Fibroblast of the aortic adventitia (primary cell): ENCODE measurements around the gene CFP. TPM values are rescaled to one million over a fixed set of nuclear protein-coding genes. Genes with fewer than 3 reads are reported as not detected.
"Not testable (repeated sequence)": the region's sequence is repeated elsewhere in the genome, so short reads cannot be mapped to it uniquely, and the experiment has no call there.

Experiments
- DNase-seq: peaks from one replicate; pipeline ENCODE4 v3.0.0-alpha.2; 2010; ENCODE audit warnings: low read depth
- H3K4me3 ChIP-seq: 2 replicates; pipeline ENCODE4 v1.5.1; 2011; ENCODE audit warnings: low read depth, mild to moderate bottlenecking, control low read depth, low read length, moderate library complexity
- total RNA-seq: library from RNA; depleted of rRNA; stranded (reverse); fragments of >200 nt; gene quantifications from 2 replicates; pipeline ENCODE4 v1.2.3, GENCODE V29; 2012; ENCODE audit warnings: low replicate concordance
- TF ChIP-seq, protein P1 (sequence below): IDR thresholded peaks from 2 replicates; pipeline ENCODE4 v1.5.1; 2011; ENCODE audit warnings: mild to moderate bottlenecking, low read length, control low read depth, inconsistent platforms; ENCODE audit not compliant: insufficient read depth

Gene CFP
- total RNA-seq = 0.18 TPM in 1 of 2 replicates, not detected in the other

DNA sequence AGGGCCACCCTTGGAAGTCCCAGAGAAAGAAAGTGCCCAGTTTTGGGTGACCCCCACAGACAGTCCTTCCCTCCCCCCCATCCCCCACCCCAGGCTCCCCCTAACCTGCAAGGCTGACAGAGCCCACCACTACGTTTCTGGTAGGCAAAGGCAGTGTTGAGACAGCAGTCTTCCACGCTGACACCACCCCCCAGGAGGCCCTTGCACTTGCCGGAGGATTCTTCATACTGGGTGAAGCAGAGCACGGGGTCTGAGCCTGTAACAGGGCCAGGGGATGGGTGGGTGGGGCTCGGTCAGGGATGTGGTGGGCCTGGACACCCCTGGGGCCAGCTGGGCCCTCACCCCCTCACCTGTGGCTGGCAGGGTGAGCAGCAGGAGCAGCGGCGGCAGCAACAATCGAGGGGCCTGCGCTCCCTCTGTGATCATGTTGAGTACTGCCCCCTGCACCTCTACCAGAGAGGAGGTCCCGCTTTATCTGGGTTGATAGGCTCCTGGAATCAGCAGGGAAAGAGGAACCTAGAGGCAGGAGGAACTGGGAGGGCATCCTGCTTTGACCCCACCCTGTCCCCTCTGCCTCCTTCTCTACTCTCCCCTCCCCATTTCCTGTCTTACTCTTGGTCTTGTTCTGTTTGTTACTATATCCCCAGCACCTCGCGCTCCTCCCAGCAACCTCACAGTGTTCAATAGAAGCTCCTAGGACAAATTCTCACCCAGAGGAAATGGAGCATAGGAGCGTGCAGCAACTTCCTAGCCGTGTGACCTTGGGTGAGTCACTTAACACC is at the start of gene CFP:
Gene CFP (minus strand): TSS at position 512 of the 782 bp plus-strand sequence. CDS start 86 bp downstream, at position 426.
- H3K4me3 ChIP-seq = no peak within 1 kb of the TSS
- DNase-seq = no peak
- TF ChIP-seq, protein P1, sequence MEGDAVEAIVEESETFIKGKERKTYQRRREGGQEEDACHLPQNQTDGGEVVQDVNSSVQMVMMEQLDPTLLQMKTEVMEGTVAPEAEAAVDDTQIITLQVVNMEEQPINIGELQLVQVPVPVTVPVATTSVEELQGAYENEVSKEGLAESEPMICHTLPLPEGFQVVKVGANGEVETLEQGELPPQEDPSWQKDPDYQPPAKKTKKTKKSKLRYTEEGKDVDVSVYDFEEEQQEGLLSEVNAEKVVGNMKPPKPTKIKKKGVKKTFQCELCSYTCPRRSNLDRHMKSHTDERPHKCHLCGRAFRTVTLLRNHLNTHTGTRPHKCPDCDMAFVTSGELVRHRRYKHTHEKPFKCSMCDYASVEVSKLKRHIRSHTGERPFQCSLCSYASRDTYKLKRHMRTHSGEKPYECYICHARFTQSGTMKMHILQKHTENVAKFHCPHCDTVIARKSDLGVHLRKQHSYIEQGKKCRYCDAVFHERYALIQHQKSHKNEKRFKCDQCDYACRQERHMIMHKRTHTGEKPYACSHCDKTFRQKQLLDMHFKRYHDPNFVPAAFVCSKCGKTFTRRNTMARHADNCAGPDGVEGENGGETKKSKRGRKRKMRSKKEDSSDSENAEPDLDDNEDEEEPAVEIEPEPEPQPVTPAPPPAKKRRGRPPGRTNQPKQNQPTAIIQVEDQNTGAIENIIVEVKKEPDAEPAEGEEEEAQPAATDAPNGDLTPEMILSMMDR = no peak

DNA sequence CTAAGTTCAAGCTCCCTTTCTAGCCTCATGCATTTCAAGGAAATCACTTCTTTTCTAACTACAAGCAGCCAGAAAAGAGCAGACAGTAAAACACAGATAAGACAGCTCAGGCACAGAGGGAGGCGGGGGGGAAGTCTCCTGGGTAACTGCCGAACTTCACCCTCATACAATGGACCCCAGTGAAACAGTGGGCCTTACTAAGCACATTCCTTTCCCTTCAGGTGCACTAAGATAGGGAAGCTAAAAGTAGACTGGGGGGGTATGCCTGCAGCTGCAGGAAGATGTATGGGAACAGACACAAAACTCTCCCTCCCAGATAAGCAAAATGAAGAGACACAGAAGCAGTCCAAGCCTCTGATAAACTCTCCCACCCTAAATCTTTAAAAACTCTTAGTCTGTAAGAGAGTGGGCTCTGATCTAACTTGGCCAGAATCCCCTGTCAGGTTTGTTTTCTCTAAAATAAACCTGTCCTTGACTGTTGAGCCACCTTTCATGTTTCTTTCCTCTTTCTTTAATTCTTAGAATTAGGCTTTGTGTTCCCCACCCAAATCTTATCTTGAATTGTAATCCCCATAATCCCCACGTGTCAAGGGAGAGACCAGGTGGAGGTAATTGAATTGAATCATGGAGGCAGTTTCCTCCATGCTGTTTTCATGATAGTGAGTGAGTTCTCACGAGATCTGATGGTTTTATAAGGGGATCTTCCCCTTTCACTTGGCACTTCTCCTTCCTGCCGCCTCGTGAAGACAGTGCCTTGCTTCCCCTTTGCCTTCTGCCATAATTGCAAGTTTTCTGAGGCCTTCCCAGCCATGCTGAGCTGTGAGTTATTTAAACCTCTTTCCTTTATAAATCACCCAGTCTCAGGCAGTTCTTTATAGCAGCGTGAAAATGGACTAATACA is 46.5 kb upstream of the CFP start:
- not testable (repeated sequence) for H3K4me3 ChIP-seq, DNase-seq

DNA sequence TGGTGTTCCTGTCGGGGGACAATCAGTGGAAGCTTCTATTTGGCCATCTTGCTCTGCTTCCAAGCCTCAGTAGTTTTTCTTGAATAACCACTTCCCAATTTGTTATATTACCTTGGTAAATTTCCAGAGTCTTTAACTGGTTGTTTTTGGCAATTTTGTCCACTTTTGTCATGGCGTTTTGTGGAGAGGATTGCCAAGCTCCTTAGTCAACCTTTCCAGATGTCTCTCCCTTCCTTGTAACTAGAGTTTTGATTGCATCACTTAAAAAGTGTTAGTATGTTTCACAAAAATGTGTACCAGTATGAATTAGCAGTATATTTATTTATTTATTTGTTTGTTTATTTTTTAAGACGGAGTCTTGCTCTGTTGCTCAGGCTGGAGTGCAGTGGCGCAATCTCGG is 45.0 kb upstream of the CFP start:
- TF ChIP-seq, protein P1 = no peak
- DNase-seq = peak; percentile 31
- no peak overlapping the region for H3K4me3 ChIP-seq

DNA sequence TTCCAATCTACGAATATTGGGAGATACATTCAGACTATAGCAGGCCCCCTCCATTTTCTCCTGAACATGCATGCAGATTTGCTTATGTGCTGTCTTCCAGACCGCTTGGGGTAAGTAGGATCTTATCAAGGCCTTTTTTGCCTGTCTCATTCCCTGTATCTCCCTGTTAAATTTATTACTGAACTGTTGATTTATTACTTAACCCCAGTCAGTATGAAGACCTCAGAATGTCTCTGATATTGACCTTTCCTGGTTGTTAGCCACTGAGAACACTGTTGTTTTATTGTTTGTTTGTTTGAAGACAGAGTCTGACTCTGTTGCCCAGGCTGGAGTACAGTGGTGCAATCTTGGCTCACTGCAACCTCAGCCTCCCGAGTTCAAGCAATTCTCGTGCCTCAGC is 36.1 kb upstream of the CFP start:
- H3K4me3 ChIP-seq, DNase-seq: not testable (repeated sequence)

DNA sequence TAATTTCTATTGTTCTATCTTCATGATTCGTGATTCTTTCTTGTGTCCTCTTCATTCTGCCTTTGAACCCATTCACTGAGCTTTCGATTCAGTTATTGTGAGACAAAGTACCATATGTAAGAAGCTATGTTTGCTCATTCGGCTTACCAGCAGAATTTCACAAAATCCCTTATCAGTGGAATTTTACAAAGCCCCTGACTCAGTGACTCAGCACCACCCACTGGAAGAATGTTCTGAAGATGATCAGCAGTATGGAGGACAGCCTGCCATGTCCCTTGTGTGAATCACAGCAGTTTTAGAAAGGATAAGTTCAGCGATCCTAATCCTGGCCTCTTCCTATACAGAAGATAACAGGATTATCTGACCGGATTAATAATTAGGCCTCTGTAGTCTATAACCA is 35.0 kb upstream of the CFP start:
- DNase-seq = peak; percentile 30
- no peak overlapping the region for H3K4me3 ChIP-seq
- TF ChIP-seq, protein P1 = no peak

DNA sequence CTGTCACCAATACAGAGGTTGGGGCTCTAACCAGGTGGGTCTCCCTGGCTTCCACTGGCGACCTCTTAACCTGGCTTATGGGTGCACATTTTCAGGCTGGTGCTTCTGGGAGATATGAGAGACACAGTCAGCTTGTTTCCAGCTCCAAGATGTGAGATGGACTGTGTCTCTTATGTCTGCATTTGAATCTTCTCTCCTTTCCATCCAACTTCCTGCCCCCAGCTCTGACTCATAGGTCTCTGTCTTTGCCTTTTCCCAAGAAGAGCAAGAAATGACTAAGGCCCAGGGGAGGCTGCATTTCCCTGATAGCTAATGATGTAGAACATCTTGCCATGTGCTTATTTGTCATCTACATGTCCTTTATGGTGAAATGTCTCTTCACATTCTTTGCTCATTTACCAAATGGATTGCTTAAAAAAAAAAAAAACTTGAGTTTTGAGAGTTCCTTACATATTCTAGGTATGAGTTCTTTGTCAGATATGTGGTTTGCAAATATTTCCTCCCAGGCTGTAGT is 32.5 kb upstream of the CFP start:
- TF ChIP-seq, protein P1 = no peak
- DNase-seq = peak; percentile 78
- no peak overlapping the region for H3K4me3 ChIP-seq

DNA sequence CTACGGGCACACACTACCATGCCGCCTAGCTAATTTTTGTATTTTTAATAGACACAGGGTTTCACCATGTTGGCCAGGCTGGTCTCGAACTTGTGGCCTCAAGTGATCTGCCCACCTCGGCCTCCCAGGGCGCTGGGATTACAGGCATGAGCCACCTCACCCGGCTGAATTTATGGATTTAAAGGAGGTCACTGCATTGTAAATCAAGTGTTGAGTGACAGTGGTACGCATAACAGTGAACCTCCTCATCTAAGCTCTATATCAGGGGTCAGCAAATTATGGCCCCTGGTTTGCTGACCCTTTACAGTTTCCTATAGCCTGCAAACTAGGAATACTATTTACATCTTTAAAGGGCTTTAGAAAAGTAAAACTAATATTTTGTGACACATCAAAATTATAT is 31.8 kb upstream of the CFP start:
- no peak for DNase-seq
- TF ChIP-seq, protein P1 = no peak
- H3K4me3 ChIP-seq = no peak overlapping the region
